K562 (cell line): ENCODE results near the gene ADGRB2. TPM values are rescaled to one million over a fixed set of nuclear protein-coding genes. Genes with fewer than 3 reads are reported as not detected.

Experiments
- CAMTA2 ChIP-seq: fragments of 250-450 bp; sonication (Bioruptor Pico); conservative IDR thresholded peaks from 2 replicates; pipeline ENCODE4 v1.5.1; 2022
- E2F3 ChIP-seq: fragments of 250-450 bp; sonication (Bioruptor Pico); IDR thresholded peaks from 2 replicates; pipeline ENCODE4 v1.4.0; 2020; ENCODE audit warnings: mild to moderate bottlenecking
- JUN ChIP-seq, 2 experiments: sonication (generic) in 1 of 2; formaldehyde crosslinking in 1 of 2; IDR thresholded peaks; 2 replicates each; pipeline versions ENCODE4 v1.6.1 to v1.8.0; 2012 to 2022; ENCODE audit warnings: borderline replicate concordance in 2 of 2, mild to moderate bottlenecking in 2 of 2, improper control_type of control experiment in 1 of 2, low read depth in 1 of 2, low read length in 1 of 2, missing genetic modification reagents in 1 of 2
- KLF10 ChIP-seq: fragments of 250-450 bp; sonication (Bioruptor Pico); IDR thresholded peaks from 2 replicates; pipeline ENCODE4 v1.6.1; 2021; ENCODE audit warnings: matching md5 sums
- MAFK ChIP-seq: IDR thresholded peaks from 2 replicates; pipeline ENCODE4 v1.6.1; 2011; ENCODE audit warnings: low read length, improper control_type of control experiment
- MEIS2 ChIP-seq: fragments of 450-650 bp; IDR thresholded peaks from 2 replicates; pipeline ENCODE4 v1.6.1; 2014; ENCODE audit warnings: mild to moderate bottlenecking; ENCODE audit not compliant: partially characterized antibody
- MXI1 ChIP-seq: IDR thresholded peaks from 2 replicates; pipeline ENCODE4 v1.6.1; 2011; ENCODE audit warnings: low read depth, mild to moderate bottlenecking, improper control_type of control experiment, low read length
- SMARCB1 ChIP-seq: IDR thresholded peaks from 2 replicates; pipeline ENCODE4 v1.6.1; 2011; ENCODE audit warnings: improper control_type of control experiment, low read depth; ENCODE audit not compliant: insufficient read length
- STAT5B ChIP-seq: fragments of 250-450 bp; sonication (Bioruptor Pico); IDR thresholded peaks from 2 replicates; pipeline ENCODE4 v1.8.0; 2021; ENCODE audit warnings: mild to moderate bottlenecking, inconsistent platforms
- TARDBP ChIP-seq: fragments of 450-650 bp; IDR thresholded peaks from 2 replicates; pipeline ENCODE4 v1.6.1; 2016
- TEAD4 ChIP-seq, 2 experiments: sonication (generic) in 1 of 2; formaldehyde crosslinking in 1 of 2; IDR thresholded peaks; 2 replicates each; pipeline versions ENCODE4 v1.6.1 to v1.8.0; 2012 to 2022; ENCODE audit warnings: borderline replicate concordance in 1 of 2, inconsistent platforms in 1 of 2, low read length in 1 of 2, mild to moderate bottlenecking in 1 of 2, missing genetic modification reagents in 1 of 2
- TFE3 ChIP-seq: fragments of 450-650 bp; formaldehyde crosslinking; IDR thresholded peaks from 2 replicates; pipeline ENCODE4 v1.4.0; 2020; ENCODE audit warnings: mild to moderate bottlenecking, mixed read lengths
- ZBTB33 ChIP-seq: sonication (generic); formaldehyde crosslinking; IDR thresholded peaks from 2 replicates; pipeline ENCODE4 v1.8.1; 2023; ENCODE audit warnings: mild to moderate bottlenecking, missing genetic modification reagents
- ZNF766 ChIP-seq: fragments of 200-800 bp; sonication (Bioruptor generic); conservative IDR thresholded peaks from 2 replicates; pipeline ENCODE4 v1.6.1; 2016; ENCODE audit warnings: missing genetic modification characterization, missing compliant biosample characterization
- polyA plus RNA-seq, 8 experiments: library from polyadenylated mRNA; depleted of rRNA in 4 of 8; stranded (reverse) in 5 of 8; unstranded in 3 of 8; fragments of >200 nt; fragmentation: Nextera tagmentation in 2 of 8; fragmentation: Illumina TruSeq in 1 of 8; extraction: Ambion mirVana in 2 of 8; extraction: Trizol in 1 of 8; gene quantifications; 2 replicates each; pipeline versions ENCODE4 v1.2.1 to v1.2.3, GENCODE V29; 2011 to 2014; ENCODE audit warnings: inconsistent platforms in 1 of 8, missing spikeins in 1 of 8
- total RNA-seq, 7 experiments: library from RNA; depleted of rRNA in 6 of 7; stranded (reverse); fragments of >200 nt in 6 of 7; fragmentation: Illumina TruSeq in 2 of 7; extraction: Trizol in 2 of 7; gene quantifications; 2 replicates each; pipeline versions ENCODE4 v1.2.1 to v1.2.3, GENCODE V29; 2011 to 2021; ENCODE audit warnings: low replicate concordance in 1 of 7
- TF ChIP-seq, protein P1 (sequence below): fragments of 450-650 bp; IDR thresholded peaks from 2 replicates; pipeline ENCODE4 v1.6.1; 2018; ENCODE audit warnings: mild to moderate bottlenecking, low read depth; ENCODE audit not compliant: partially characterized antibody
- TF ChIP-seq, protein P2 (sequence below): IDR thresholded peaks from 2 replicates; pipeline ENCODE4 v1.6.1; 2011; ENCODE audit not compliant: insufficient read length; ENCODE audit errors: extremely low read depth
- TF ChIP-seq, protein P3 (sequence below): fragments of 450-650 bp; IDR thresholded peaks from 2 replicates; pipeline ENCODE4 v1.6.1; 2016; ENCODE audit warnings: borderline replicate concordance

Gene ADGRB2
- total and polyA plus RNA-seq, 9 of the 15 experiments (the other 6 are each of a cell fraction or from before 2014, with no cell fraction given) = 0.04 to 0.23 (median 0.20) TPM; not detected in 2

GRCh38 chr1:31715087-31715872, 48.9 kb downstream of the ADGRB2 start (continued):
- no peak for TF ChIP-seq TARDBP
- TF ChIP-seq, protein P1, sequence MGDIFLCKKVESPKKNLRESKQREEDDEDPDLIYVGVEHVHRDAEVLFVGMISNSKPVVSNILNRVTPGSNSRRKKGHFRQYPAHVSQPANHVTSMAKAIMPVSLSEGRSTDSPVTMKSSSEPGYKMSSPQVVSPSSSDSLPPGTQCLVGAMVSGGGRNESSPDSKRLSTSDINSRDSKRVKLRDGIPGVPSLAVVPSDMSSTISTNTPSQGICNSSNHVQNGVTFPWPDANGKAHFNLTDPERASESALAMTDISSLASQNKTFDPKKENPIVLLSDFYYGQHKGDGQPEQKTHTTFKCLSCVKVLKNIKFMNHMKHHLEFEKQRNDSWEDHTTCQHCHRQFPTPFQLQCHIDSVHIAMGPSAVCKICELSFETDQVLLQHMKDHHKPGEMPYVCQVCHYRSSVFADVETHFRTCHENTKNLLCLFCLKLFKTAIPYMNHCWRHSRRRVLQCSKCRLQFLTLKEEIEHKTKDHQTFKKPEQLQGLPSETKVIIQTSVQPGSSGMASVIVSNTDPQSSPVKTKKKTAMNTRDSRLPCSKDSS = no peak
- TF ChIP-seq MEIS2 = no peak
- no peak for TF ChIP-seq JUN (IDR thresholded peaks at IDR 0.05; ENCODE audit: borderline replicate concordance, low read depth, low read length)
- TF ChIP-seq JUN (CRISPR knock-in tag; IDR thresholded peaks at IDR 0.05; ENCODE audit: borderline replicate concordance) = peak; percentile 85; the same call in 1 of the 2 replicates
- no peak for TF ChIP-seq STAT5B (CRISPR knock-in tag)
- no peak for TF ChIP-seq MXI1
- TF ChIP-seq ZNF766 (CRISPR knock-in tag) = no peak
- TF ChIP-seq TEAD4 (IDR thresholded peaks at IDR 0.05; ENCODE audit: low read length) = no peak
- TF ChIP-seq TEAD4 (CRISPR knock-in tag; IDR thresholded peaks at IDR 0.05; ENCODE audit: borderline replicate concordance) = peak; percentile 67; the same call in 1 of the 2 replicates
- TF ChIP-seq TFE3 (CRISPR knock-in tag) = no peak
- TF ChIP-seq, protein P2, sequence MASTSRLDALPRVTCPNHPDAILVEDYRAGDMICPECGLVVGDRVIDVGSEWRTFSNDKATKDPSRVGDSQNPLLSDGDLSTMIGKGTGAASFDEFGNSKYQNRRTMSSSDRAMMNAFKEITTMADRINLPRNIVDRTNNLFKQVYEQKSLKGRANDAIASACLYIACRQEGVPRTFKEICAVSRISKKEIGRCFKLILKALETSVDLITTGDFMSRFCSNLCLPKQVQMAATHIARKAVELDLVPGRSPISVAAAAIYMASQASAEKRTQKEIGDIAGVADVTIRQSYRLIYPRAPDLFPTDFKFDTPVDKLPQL = no peak
- TF ChIP-seq KLF10 (CRISPR knock-in tag) = no peak
- TF ChIP-seq, protein P3, sequence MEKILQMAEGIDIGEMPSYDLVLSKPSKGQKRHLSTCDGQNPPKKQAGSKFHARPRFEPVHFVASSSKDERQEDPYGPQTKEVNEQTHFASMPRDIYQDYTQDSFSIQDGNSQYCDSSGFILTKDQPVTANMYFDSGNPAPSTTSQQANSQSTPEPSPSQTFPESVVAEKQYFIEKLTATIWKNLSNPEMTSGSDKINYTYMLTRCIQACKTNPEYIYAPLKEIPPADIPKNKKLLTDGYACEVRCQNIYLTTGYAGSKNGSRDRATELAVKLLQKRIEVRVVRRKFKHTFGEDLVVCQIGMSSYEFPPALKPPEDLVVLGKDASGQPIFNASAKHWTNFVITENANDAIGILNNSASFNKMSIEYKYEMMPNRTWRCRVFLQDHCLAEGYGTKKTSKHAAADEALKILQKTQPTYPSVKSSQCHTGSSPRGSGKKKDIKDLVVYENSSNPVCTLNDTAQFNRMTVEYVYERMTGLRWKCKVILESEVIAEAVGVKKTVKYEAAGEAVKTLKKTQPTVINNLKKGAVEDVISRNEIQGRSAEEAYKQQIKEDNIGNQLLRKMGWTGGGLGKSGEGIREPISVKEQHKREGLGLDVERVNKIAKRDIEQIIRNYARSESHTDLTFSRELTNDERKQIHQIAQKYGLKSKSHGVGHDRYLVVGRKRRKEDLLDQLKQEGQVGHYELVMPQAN = no peak
- TF ChIP-seq ZBTB33 = no peak
- no peak for TF ChIP-seq E2F3 (CRISPR knock-in tag)
- no peak for TF ChIP-seq CAMTA2 (CRISPR knock-in tag)
- TF ChIP-seq SMARCB1 = no peak
- no peak for TF ChIP-seq MAFK
